ENCODE measurements around the gene EEFSEC. TPM values are rescaled to one million over a fixed set of nuclear protein-coding genes. Genes with fewer than 3 reads are reported as not detected.

Gene EEFSEC
- total RNA-seq, 1 experiment from 2014 or later = 21.3 TPM

- Histone ChIP-seq H3K9me3 (ENCODE audit: insufficient read depth, low read depth) (no peaks in the 10 kb centered on the region), H3K4me3 (no peak overlapping the region), H3K4me1 (replicated peaks; ENCODE audit: insufficient read depth) (peaks cover 15% of the 10 kb centered on the region), H3K27ac (no peak overlapping the region), H3F3A (ENCODE audit: insufficient read depth, low read depth) (0 out of 2 replicates have a peak, but pooled peaks cover 3% of the 10 kb centered on the region), H4K20me1 (ENCODE audit: insufficient read depth) (no peaks in the 10 kb centered on the region), H3K27me3 (ENCODE audit: insufficient read depth, low read depth) (no peaks in the 10 kb centered on the region), H2AFZ (no peak overlapping the region), H3K79me2 (ENCODE audit: low read depth) (no peaks in the 10 kb centered on the region), H3K9me2 (ENCODE audit: insufficient read depth) (no peaks in the 10 kb centered on the region), H3K36me3 (ENCODE audit: low read depth) (no peaks in the 10 kb centered on the region), H3K4me2 (no peak overlapping the region)
- intact Hi-C loops (cut with micrococcal nuclease; ENCODE audit: unreplicated experiment) = no loop called here
- no TSS peak for BruUV-seq (replicated peaks)
- POLR2A ChIA-PET (ENCODE audit: unreplicated experiment) = interaction anchor here (0.6 kb wide), 1 partner anchor 159 kb away, joined by 4 read pairs; no protein-coding TSS in a partner anchor
- DNase-seq = no peak
- CTCF ChIA-PET = interaction anchor here (1.5 kb wide), 1 partner anchor 94 kb away, joined by 6 read pairs; no protein-coding TSS in a partner anchor
- TF ChIP-seq, protein P1, sequence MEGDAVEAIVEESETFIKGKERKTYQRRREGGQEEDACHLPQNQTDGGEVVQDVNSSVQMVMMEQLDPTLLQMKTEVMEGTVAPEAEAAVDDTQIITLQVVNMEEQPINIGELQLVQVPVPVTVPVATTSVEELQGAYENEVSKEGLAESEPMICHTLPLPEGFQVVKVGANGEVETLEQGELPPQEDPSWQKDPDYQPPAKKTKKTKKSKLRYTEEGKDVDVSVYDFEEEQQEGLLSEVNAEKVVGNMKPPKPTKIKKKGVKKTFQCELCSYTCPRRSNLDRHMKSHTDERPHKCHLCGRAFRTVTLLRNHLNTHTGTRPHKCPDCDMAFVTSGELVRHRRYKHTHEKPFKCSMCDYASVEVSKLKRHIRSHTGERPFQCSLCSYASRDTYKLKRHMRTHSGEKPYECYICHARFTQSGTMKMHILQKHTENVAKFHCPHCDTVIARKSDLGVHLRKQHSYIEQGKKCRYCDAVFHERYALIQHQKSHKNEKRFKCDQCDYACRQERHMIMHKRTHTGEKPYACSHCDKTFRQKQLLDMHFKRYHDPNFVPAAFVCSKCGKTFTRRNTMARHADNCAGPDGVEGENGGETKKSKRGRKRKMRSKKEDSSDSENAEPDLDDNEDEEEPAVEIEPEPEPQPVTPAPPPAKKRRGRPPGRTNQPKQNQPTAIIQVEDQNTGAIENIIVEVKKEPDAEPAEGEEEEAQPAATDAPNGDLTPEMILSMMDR (conservative IDR thresholded peaks at IDR 0.05) = no peak
- no peak for TF ChIP-seq EZH2 (IDR thresholded peaks at IDR 0.05; ENCODE audit: low read depth)
Measured at GRCh38 chr3:128321418-128321817, 168.1 kb downstream of the EEFSEC start.

GRCh38 chr3:128322030-128323022, 169.0 kb downstream of the EEFSEC start:
- Histone ChIP-seq H3K4me2 (no peak overlapping the region), H3K27ac (no peak overlapping the region), H3K27me3 (ENCODE audit: insufficient read depth, low read depth) (no peaks in the 10 kb centered on the region), H4K20me1 (ENCODE audit: insufficient read depth) (no peaks in the 10 kb centered on the region), H2AFZ (no peak overlapping the region), H3F3A (ENCODE audit: insufficient read depth, low read depth) (0 out of 2 replicates have a peak, but pooled peaks cover 4% of the 10 kb centered on the region), H3K9me2 (ENCODE audit: insufficient read depth) (no peaks in the 10 kb centered on the region), H3K9me3 (ENCODE audit: insufficient read depth, low read depth) (no peaks in the 10 kb centered on the region), H3K36me3 (ENCODE audit: low read depth) (no peaks in the 10 kb centered on the region), H3K4me1 (replicated peaks; ENCODE audit: insufficient read depth) (peaks cover 15% of the 10 kb centered on the region), H3K79me2 (ENCODE audit: low read depth) (no peaks in the 10 kb centered on the region), H3K4me3 (no peak overlapping the region)
- ChIA-PET CTCF (interaction anchor here (0.6 to 1.5 kb wide), 2 partner anchors 16 to 95 kb away, joined by 3 to 6 read pairs; no protein-coding TSS in a partner anchor), POLR2A (ENCODE audit: unreplicated experiment) (no interaction called here)
- TF ChIP-seq, protein P1 (conservative IDR thresholded peaks at IDR 0.05) = peak; percentile 55
- no peak for TF ChIP-seq EZH2 (IDR thresholded peaks at IDR 0.05; ENCODE audit: low read depth)
- peak; percentile 42 to 49 for DNase-seq
- intact Hi-C loops (cut with micrococcal nuclease; ENCODE audit: unreplicated experiment) = loop anchor here (1.0 kb wide), 2 partner anchors 96 to 151 kb away; no protein-coding TSS in a partner anchor
- BruUV-seq (replicated peaks) = no TSS peak

- H3K79me2 ChIP-seq (ENCODE audit: low read depth) = no peaks in the 10 kb centered on the region
- H4K20me1 ChIP-seq (ENCODE audit: insufficient read depth) = no peaks in the 10 kb centered on the region
- no peak overlapping the region for H2AFZ ChIP-seq
- TF ChIP-seq, protein P1 (conservative IDR thresholded peaks at IDR 0.05) = no peak
- no peak for TF ChIP-seq EZH2 (IDR thresholded peaks at IDR 0.05; ENCODE audit: low read depth)
- peaks cover 15% of the 10 kb centered on the region for H3K4me1 ChIP-seq (replicated peaks; ENCODE audit: insufficient read depth)
- DNase-seq = peak in 1 of 2 experiments; percentile 50
- H3K27ac ChIP-seq = no peak overlapping the region
- H3K27me3 ChIP-seq (ENCODE audit: insufficient read depth, low read depth) = no peaks in the 10 kb centered on the region
- POLR2A ChIA-PET (ENCODE audit: unreplicated experiment) = no interaction called here
- intact Hi-C loops (cut with micrococcal nuclease; ENCODE audit: unreplicated experiment) = no loop called here
- no peak overlapping the region for H3K4me3 ChIP-seq
- no peaks in the 10 kb centered on the region for H3K9me3 ChIP-seq (ENCODE audit: insufficient read depth, low read depth)
- no peaks in the 10 kb centered on the region for H3K36me3 ChIP-seq (ENCODE audit: low read depth)
- no TSS peak for BruUV-seq (replicated peaks)
- H3K9me2 ChIP-seq (ENCODE audit: insufficient read depth) = no peaks in the 10 kb centered on the region
- peak overlapping the region; percentile 6; the same call in 1 of the 2 replicates for H3K4me2 ChIP-seq
- 0 out of 2 replicates have a peak, but pooled peaks cover 4% of the 10 kb centered on the region for H3F3A ChIP-seq (ENCODE audit: insufficient read depth, low read depth)
- CTCF ChIA-PET = interaction anchor here (0.6 kb wide), 1 partner anchor 17 kb away, joined by 3 read pairs; no protein-coding TSS in a partner anchor
Measured at GRCh38 chr3:128323206-128324081, 170.2 kb downstream of the EEFSEC start.
